HEK293 (cell line): ENCODE data around the gene PUS7.

ENCODE experiments used
- CTCF ChIP-seq: fragments of 450-650 bp; formaldehyde crosslinking; IDR thresholded peaks from 2 replicates; pipeline ENCODE4 v1.5.1; 2016; ENCODE audit warnings: missing biosample characterization, missing genetic modification characterization
- HIC1 ChIP-seq: fragments of 450-650 bp; formaldehyde crosslinking; IDR thresholded peaks from 2 replicates; pipeline ENCODE4 v1.5.1; 2016; ENCODE audit warnings: missing biosample characterization, missing genetic modification characterization
- RBAK ChIP-seq: fragments of 450-650 bp; formaldehyde crosslinking; IDR thresholded peaks from 2 replicates; pipeline ENCODE4 v1.5.1; 2016; ENCODE audit warnings: missing biosample characterization, missing genetic modification characterization
- SALL2 ChIP-seq: fragments of 450-650 bp; formaldehyde crosslinking; IDR thresholded peaks from 2 replicates; pipeline ENCODE4 v1.5.0; 2017; ENCODE audit warnings: missing biosample characterization, mild to moderate bottlenecking, missing genetic modification characterization, borderline replicate concordance
- TCF7L2 ChIP-seq: IDR thresholded peaks from 2 replicates; pipeline ENCODE4 v1.6.1; 2011; ENCODE audit warnings: low read depth, mild to moderate bottlenecking, inconsistent platforms, low read length, moderate library complexity, borderline replicate concordance
- YY1 ChIP-seq: fragments of 450-650 bp; formaldehyde crosslinking; IDR thresholded peaks from 2 replicates; pipeline ENCODE4 v1.5.1; 2018; ENCODE audit warnings: missing biosample characterization, missing genetic modification characterization
- ZNF324 ChIP-seq: fragments of 450-650 bp; formaldehyde crosslinking; IDR thresholded peaks from 2 replicates; pipeline ENCODE4 v1.5.1; 2016; ENCODE audit warnings: missing biosample characterization, missing genetic modification characterization
- ZNF341 ChIP-seq: fragments of 450-650 bp; formaldehyde crosslinking; IDR thresholded peaks from 2 replicates; pipeline ENCODE4; 2016; ENCODE audit warnings: low read depth, missing biosample characterization, missing genetic modification characterization
- ZNF596 ChIP-seq: fragments of 450-650 bp; IDR thresholded peaks from 2 replicates; pipeline ENCODE4 v1.5.0; 2018; ENCODE audit warnings: missing biosample characterization, mild to moderate bottlenecking, missing genetic modification characterization, moderate library complexity
- ZNF624 ChIP-seq: fragments of 450-650 bp; formaldehyde crosslinking; IDR thresholded peaks from 2 replicates; pipeline ENCODE4 v1.5.1; 2017; ENCODE audit warnings: missing biosample characterization, missing genetic modification characterization
- ZNF645 ChIP-seq: fragments of 450-650 bp; formaldehyde crosslinking; IDR thresholded peaks from 2 replicates; pipeline ENCODE4; 2016; ENCODE audit warnings: missing biosample characterization, missing genetic modification characterization

GRCh38 chr7:105448181-105448580 lies 73.9 kb downstream of the PUS7 start:
- no peak for TF ChIP-seq RBAK (tag by site-specific recombination)
- no peak for TF ChIP-seq CTCF (tag by site-specific recombination)
- TF ChIP-seq SALL2 (tag by site-specific recombination) = no peak
- TF ChIP-seq ZNF624 = no peak
- no peak for TF ChIP-seq YY1 (tag by site-specific recombination)
- no peak for TF ChIP-seq HIC1 (tag by site-specific recombination)
- no peak for TF ChIP-seq ZNF324 (tag by site-specific recombination)
- TF ChIP-seq ZNF341 (tag by site-specific recombination) = no peak
- no peak for TF ChIP-seq ZNF596 (tag by site-specific recombination)
- no peak for TF ChIP-seq TCF7L2
- TF ChIP-seq ZNF645 (tag by site-specific recombination) = no peak
